Measurements from ENCODE around the gene BRME1. TPM values are rescaled to one million over a fixed set of nuclear protein-coding genes. Genes with fewer than 3 reads are reported as not detected.
A peak's percentile ranks its signal among the peaks of the same experiment; 100 is the strongest.

BRME1 gene
- total and polyA plus RNA-seq, 2 of the 13 experiments (the other 11 are each of a cell fraction or from before 2014, with no cell fraction given): 0.74 to 1.5 TPM

DNA sequence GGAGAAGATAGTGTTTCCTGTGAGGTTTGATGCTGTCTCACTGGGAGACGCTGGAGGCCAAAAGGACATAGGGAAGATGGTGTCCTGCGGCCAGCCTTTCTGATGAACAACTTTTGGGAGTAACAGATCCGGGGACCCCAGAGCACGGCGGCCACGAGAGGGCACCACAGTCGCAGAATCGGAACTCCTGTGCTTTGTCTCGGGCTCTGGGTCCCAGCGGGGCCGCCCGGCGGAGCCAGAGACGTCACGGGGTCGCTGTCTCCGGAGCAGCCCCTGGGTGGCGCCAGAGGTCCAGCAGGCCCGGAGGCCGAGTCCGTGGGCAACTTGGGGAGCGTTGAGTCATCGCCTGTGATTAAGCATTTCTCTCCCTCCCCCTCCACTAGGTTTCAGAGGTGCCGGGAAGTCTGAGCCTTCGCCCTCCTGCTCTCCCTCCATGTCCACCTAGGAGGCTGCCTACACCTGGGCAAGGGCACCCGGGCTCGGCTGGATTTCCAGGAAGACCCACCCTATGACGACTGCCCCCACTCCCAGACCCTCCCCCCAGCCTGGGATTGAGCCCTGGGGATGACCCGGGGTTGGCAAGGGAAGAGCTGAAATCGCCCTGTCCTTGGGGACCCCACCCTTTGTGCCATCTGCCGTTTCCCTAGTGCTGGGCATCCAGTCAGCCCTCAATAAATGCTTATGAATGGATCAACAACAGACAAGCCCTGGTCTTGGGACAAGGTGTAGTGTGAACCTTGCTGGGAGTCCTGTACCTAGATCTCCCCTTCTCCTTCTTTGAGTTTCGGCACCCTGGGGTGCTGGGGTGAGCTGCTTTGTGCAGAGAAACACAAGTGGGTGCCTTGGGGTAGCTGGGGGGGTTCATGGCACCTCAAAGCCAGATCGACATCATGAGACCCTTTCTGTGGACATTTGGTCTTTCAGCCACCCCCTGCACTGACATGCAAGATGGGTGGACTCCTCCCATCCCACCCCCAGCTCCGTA is 25.6 kb downstream of the BRME1 start (continued):
- TF ChIP-seq, protein P1, sequence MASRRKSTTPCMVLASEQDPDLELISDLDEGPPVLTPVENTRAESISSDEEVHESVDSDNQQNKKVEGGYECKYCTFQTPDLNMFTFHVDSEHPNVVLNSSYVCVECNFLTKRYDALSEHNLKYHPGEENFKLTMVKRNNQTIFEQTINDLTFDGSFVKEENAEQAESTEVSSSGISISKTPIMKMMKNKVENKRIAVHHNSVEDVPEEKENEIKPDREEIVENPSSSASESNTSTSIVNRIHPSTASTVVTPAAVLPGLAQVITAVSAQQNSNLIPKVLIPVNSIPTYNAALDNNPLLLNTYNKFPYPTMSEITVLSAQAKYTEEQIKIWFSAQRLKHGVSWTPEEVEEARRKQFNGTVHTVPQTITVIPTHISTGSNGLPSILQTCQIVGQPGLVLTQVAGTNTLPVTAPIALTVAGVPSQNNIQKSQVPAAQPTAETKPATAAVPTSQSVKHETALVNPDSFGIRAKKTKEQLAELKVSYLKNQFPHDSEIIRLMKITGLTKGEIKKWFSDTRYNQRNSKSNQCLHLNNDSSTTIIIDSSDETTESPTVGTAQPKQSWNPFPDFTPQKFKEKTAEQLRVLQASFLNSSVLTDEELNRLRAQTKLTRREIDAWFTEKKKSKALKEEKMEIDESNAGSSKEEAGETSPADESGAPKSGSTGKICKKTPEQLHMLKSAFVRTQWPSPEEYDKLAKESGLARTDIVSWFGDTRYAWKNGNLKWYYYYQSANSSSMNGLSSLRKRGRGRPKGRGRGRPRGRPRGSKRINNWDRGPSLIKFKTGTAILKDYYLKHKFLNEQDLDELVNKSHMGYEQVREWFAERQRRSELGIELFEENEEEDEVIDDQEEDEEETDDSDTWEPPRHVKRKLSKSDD (CRISPR knock-in tag; IDR thresholded peaks at IDR 0.05; ENCODE audit: low read depth): no peak
- TF ChIP-seq, protein P2, sequence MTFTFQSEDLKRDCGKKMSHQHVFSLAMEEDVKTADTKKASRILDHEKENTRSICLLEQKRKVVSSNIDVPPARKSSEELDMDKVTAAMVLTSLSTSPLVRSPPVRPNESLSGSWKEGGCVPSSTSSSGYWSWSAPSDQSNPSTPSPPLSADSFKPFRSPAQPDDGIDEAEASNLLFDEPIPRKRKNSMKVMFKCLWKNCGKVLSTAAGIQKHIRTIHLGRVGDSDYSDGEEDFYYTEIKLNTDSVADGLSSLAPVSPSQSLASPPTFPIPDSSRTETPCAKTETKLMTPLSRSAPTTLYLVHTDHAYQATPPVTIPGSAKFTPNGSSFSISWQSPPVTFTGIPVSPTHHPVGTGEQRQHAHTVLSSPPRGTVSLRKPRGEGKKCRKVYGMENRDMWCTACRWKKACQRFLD (CRISPR knock-in tag; IDR thresholded peaks at IDR 0.05; ENCODE audit: borderline replicate concordance): no peak
- TF ChIP-seq NFIC (IDR thresholded peaks at IDR 0.05; ENCODE audit: low read length) (no peak), SP1 (IDR thresholded peaks at IDR 0.05) (no peak), SP1 (CRISPR knock-in tag; IDR thresholded peaks at IDR 0.05) (peak; percentile 44; the same call in 1 of the 2 replicates), ZNF572 (CRISPR knock-in tag; IDR thresholded peaks at IDR 0.05) (no peak), ZNF883 (CRISPR knock-in tag; IDR thresholded peaks at IDR 0.05; ENCODE audit: not compliant biosample characterization) (no peak), JARID2 (CRISPR knock-in tag; IDR thresholded peaks at IDR 0.05; ENCODE audit: insufficient replicate concordance) (no peak), REPIN1 (CRISPR knock-in tag; IDR thresholded peaks at IDR 0.05; ENCODE audit: borderline replicate concordance, low read depth) (peak; percentile 90), FOXA1 (IDR thresholded peaks at IDR 0.05) (no peak), FOXA1 (CRISPR knock-in tag; IDR thresholded peaks at IDR 0.05) (no peak), SRSF1 (optimal IDR thresholded peaks at IDR 0.05; ENCODE audit: low read depth, low read length) (no peak), TEAD3 (CRISPR knock-in tag; optimal IDR thresholded peaks at IDR 0.05; ENCODE audit: borderline replicate concordance) (peak; percentile 32), HOXD1 (CRISPR knock-in tag; IDR thresholded peaks at IDR 0.05) (no peak)
- TF ChIP-seq, protein P3, sequence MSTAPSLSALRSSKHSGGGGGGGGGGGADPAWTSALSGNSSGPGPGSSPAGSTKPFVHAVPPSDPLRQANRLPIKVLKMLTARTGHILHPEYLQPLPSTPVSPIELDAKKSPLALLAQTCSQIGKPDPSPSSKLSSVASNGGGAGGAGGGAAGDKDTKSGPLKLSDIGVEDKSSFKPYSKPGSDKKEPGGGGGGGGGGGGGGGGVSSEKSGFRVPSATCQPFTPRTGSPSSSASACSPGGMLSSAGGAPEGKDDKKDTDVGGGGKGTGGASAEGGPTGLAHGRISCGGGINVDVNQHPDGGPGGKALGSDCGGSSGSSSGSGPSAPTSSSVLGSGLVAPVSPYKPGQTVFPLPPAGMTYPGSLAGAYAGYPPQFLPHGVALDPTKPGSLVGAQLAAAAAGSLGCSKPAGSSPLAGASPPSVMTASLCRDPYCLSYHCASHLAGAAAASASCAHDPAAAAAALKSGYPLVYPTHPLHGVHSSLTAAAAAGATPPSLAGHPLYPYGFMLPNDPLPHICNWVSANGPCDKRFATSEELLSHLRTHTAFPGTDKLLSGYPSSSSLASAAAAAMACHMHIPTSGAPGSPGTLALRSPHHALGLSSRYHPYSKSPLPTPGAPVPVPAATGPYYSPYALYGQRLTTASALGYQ (CRISPR knock-in tag; IDR thresholded peaks at IDR 0.05): no peak
- TF ChIP-seq, protein P4, sequence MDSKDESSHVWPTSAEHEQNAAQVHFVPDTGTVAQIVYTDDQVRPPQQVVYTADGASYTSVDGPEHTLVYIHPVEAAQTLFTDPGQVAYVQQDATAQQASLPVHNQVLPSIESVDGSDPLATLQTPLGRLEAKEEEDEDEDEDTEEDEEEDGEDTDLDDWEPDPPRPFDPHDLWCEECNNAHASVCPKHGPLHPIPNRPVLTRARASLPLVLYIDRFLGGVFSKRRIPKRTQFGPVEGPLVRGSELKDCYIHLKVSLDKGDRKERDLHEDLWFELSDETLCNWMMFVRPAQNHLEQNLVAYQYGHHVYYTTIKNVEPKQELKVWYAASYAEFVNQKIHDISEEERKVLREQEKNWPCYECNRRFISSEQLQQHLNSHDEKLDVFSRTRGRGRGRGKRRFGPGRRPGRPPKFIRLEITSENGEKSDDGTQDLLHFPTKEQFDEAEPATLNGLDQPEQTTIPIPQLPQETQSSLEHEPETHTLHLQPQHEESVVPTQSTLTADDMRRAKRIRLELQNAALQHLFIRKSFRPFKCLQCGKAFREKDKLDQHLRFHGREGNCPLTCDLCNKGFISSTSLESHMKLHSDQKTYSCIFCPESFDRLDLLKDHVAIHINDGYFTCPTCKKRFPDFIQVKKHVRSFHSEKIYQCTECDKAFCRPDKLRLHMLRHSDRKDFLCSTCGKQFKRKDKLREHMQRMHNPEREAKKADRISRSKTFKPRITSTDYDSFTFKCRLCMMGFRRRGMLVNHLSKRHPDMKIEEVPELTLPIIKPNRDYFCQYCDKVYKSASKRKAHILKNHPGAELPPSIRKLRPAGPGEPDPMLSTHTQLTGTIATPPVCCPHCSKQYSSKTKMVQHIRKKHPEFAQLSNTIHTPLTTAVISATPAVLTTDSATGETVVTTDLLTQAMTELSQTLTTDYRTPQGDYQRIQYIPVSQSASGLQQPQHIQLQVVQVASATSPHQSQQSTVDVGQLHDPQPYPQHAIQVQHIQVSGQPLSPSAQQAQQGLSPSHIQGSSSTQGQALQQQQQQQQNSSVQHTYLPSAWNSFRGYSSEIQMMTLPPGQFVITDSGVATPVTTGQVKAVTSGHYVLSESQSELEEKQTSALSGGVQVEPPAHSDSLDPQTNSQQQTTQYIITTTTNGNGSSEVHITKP (CRISPR knock-in tag; IDR thresholded peaks at IDR 0.05; ENCODE audit: low read depth): peak; percentile 44; the same call in 1 of the 2 replicates
- TF ChIP-seq, protein P5, sequence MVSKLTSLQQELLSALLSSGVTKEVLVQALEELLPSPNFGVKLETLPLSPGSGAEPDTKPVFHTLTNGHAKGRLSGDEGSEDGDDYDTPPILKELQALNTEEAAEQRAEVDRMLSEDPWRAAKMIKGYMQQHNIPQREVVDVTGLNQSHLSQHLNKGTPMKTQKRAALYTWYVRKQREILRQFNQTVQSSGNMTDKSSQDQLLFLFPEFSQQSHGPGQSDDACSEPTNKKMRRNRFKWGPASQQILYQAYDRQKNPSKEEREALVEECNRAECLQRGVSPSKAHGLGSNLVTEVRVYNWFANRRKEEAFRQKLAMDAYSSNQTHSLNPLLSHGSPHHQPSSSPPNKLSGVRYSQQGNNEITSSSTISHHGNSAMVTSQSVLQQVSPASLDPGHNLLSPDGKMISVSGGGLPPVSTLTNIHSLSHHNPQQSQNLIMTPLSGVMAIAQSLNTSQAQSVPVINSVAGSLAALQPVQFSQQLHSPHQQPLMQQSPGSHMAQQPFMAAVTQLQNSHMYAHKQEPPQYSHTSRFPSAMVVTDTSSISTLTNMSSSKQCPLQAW (CRISPR knock-in tag; IDR thresholded peaks at IDR 0.05): no peak; the same call in 1 of the 2 replicates
